Omental fat pad (tissue), 4 donors: Measurements from ENCODE around the gene LRRC75A. TPM values are rescaled to one million over a fixed set of nuclear protein-coding genes. Genes with fewer than 3 reads are reported as not detected.
A peak's percentile ranks its signal among the peaks of the same experiment; 100 is the strongest.

Experiments used
- ATAC-seq: fragments of 150-250 bp; one replicate; pipeline ENCODE4 v1.9.1; 2016; ENCODE audit warnings: mild to moderate bottlenecking, moderate library complexity; ENCODE audit not compliant: low FRiP score
- DNase-seq: peaks from one replicate; pipeline ENCODE4 v3.0.0-alpha.2; 2019; ENCODE audit warnings: low spot score
- total RNA-seq, 4 donors: library from RNA; depleted of rRNA; stranded (reverse); fragments of >200 nt; gene quantifications; one replicate each; pipeline ENCODE4 v1.1.0, GENCODE V29; 2016
- TF ChIP-seq, protein P1 (sequence below), 3 donors: fragments of 450-650 bp; IDR thresholded peaks; one replicate each; pipeline ENCODE4 v1.5.1; 2016 to 2017; ENCODE audit warnings: antibody characterized with exemption in 3 of 3, mild to moderate bottlenecking in 3 of 3, moderate library complexity in 2 of 3

LRRC75A gene
- total RNA-seq, 4 donors from 2014 or later = 0.74 to 3.5 (median 2.1) TPM

GRCh38 chr17:16479264-16479663, 12.7 kb downstream of the LRRC75A start:
- DNase-seq (no peak), ATAC-seq (no peak)
- TF ChIP-seq, protein P1, sequence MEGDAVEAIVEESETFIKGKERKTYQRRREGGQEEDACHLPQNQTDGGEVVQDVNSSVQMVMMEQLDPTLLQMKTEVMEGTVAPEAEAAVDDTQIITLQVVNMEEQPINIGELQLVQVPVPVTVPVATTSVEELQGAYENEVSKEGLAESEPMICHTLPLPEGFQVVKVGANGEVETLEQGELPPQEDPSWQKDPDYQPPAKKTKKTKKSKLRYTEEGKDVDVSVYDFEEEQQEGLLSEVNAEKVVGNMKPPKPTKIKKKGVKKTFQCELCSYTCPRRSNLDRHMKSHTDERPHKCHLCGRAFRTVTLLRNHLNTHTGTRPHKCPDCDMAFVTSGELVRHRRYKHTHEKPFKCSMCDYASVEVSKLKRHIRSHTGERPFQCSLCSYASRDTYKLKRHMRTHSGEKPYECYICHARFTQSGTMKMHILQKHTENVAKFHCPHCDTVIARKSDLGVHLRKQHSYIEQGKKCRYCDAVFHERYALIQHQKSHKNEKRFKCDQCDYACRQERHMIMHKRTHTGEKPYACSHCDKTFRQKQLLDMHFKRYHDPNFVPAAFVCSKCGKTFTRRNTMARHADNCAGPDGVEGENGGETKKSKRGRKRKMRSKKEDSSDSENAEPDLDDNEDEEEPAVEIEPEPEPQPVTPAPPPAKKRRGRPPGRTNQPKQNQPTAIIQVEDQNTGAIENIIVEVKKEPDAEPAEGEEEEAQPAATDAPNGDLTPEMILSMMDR (IDR thresholded peaks at IDR 0.05) = no peak

DNA sequence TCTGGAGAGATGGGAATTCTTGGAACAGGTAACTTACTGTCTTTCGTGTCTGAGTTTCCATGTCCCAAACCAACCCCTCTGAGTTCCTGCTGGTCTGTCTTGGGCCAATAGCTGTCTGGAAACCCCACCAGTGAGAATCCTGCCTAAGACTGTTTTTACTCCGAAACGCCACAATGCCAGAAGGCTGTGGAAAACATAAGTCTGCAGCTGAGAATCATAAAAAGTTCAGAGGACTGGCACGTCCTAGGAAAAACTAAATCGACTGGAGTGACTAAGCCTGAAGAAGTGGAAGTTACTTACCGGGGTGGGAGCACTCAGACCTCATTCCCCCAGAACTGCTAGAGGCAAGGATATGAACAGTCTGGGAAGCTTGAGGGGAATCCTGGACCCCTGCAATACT, 13.3 kb downstream of the LRRC75A start:
- TF ChIP-seq, protein P1 (IDR thresholded peaks at IDR 0.05) = no peak
- ATAC-seq (no peak), DNase-seq (no peak)

GRCh38 chr17:16477666-16478065, 14.3 kb downstream of the LRRC75A start:
- ATAC-seq (peak; percentile 45), DNase-seq (no peak)
- TF ChIP-seq, protein P1 (IDR thresholded peaks at IDR 0.05) = no peak

GRCh38 chr17:16477255-16477654, 14.7 kb downstream of the LRRC75A start:
- TF ChIP-seq, protein P1 (IDR thresholded peaks at IDR 0.05) = no peak
- ATAC-seq (peak; percentile 92), DNase-seq (no peak)

GRCh38 chr17:16475179-16475704, 16.8 kb downstream of the LRRC75A start:
- TF ChIP-seq, protein P1 (IDR thresholded peaks at IDR 0.05) = no peak
- DNase-seq = no peak
- ATAC-seq = no peak

DNA sequence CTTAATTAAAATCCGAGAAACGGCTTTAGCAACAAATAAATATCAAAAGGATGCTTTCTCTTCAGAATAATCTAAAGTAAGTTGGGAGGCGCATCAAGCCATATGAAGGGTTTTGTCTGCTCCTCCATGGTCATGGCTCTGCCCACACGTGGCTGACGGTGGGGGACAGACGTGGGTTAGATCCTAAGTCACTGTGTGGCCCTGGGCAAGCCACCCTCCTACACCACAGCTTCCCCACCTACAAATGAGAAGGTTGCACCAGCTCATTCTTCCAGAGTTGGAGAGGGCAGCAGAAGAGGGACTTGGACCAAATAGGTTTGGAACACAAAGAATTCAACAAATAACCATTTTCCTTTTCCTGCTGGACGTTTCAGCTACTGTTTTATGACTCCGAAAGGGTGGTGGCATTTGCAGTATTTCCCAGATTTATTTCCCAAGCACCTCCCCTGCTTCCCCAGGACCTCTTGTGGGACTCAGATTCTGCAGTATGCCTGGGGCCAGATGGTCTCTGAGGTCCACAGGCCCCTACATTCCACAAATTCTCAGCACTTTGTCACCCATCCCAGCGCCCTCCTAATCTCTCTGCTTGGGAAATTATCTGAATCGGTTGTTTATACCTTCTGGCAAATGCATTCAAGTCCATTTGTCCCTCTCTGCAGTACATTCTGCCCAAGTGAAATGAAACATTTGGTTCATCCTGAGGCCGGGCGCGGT, 17.8 kb downstream of the LRRC75A start:
- TF ChIP-seq, protein P1 (IDR thresholded peaks at IDR 0.05) = no peak
- ATAC-seq = no peak
- no peak for DNase-seq
